HG03066 (cell line): ENCODE results near the gene FBXL7.

Experiments used
- ATAC-seq: cut with Tn5 transposase; IDR thresholded peaks from one replicate; pipeline ENCODE4 v1.9.1; 2021; ENCODE audit warnings: low read depth; ENCODE audit not compliant: unreplicated experiment

Gene FBXL7

GRCh38 chr5:15914638-15915037, 414.7 kb downstream of the FBXL7 start:
- no peak for ATAC-seq

- ATAC-seq, result no peak
Observed at GRCh38 chr5:15926586-15926985, 426.6 kb downstream of the FBXL7 start.

- ATAC-seq, result no peak
Observed at GRCh38 chr5:15927710-15928380, 427.9 kb downstream of the FBXL7 start.

GRCh38 chr5:15929611-15930263, 429.8 kb downstream of the FBXL7 start:
- no peak for ATAC-seq

- ATAC-seq, result no peak
Observed at GRCh38 chr5:15932066-15932465, 432.1 kb downstream of the FBXL7 start.

GRCh38 chr5:15933259-15934207, 433.6 kb downstream of the FBXL7 start:
- no peak for ATAC-seq

- ATAC-seq, result no peak
Observed at GRCh38 chr5:15936505-15937245, 436.7 kb downstream of the FBXL7 start.

GRCh38 chr5:15937708-15938107, 437.7 kb downstream of the FBXL7 start:
- ATAC-seq, result no peak

GRCh38 chr5:15938186-15938585, 438.2 kb downstream of the FBXL7 start:
- no peak for ATAC-seq

- no peak for ATAC-seq
Observed at GRCh38 chr5:15938961-15939360, 439.0 kb downstream of the FBXL7 start.

GRCh38 chr5:15940905-15941304, 440.9 kb downstream of the FBXL7 start:
- ATAC-seq, result no peak

GRCh38 chr5:15943487-15943886, 443.5 kb downstream of the FBXL7 start:
- ATAC-seq, result no peak

GRCh38 chr5:15946026-15946425, 446.0 kb downstream of the FBXL7 start:
- no peak for ATAC-seq

GRCh38 chr5:15948190-15948589, 448.2 kb downstream of the FBXL7 start:
- ATAC-seq, result no peak

GRCh38 chr5:15951126-15951525, 451.1 kb downstream of the FBXL7 start:
- no peak for ATAC-seq

GRCh38 chr5:15951550-15951949, 451.6 kb downstream of the FBXL7 start:
- ATAC-seq, result no peak

- no peak for ATAC-seq
Observed at GRCh38 chr5:15956622-15957021, 456.6 kb downstream of the FBXL7 start.

- ATAC-seq, result no peak
Observed at GRCh38 chr5:15957124-15957523, 457.1 kb downstream of the FBXL7 start.

- ATAC-seq, result no peak
Observed at GRCh38 chr5:15959370-15960164, 459.6 kb downstream of the FBXL7 start.
